Gastroesophageal sphincter (tissue), 4 donors: ENCODE data around the gene NBAS. TPM values are rescaled to one million over a fixed set of nuclear protein-coding genes. Genes with fewer than 3 reads are reported as not detected.

Source experiments
- ATAC-seq: fragments of 150-250 bp; one replicate; pipeline ENCODE4 v1.9.1; 2016; ENCODE audit warnings: mild to moderate bottlenecking, moderate library complexity
- H3K27ac ChIP-seq, 4 donors: fragments of 200-600 bp; sonication (generic) in 3 of 4; 1 replicate in 3 of 4; 2 replicates in 1 of 4; pipeline ENCODE4 v1.5.1; 2016 to 2019
- H3K27me3 ChIP-seq: fragments of 200-600 bp; sonication (generic); one replicate; pipeline ENCODE4 v1.5.1; 2019
- H3K36me3 ChIP-seq, 2 donors: fragments of 200-600 bp; sonication (generic); one replicate each; pipeline ENCODE4 v1.5.1; 2019; ENCODE audit warnings: control low read depth in 1 of 2
- H3K4me1 ChIP-seq, 3 donors: fragments of 200-600 bp; sonication (generic); 1 replicate in 2 of 3; 2 replicates in 1 of 3; pipeline ENCODE4 v1.5.1; 2016 to 2019; ENCODE audit warnings: control low read depth in 2 of 3
- H3K4me3 ChIP-seq, 2 donors: fragments of 200-600 bp; sonication (generic); one replicate each; pipeline ENCODE4 v1.5.1; 2019; ENCODE audit warnings: mild to moderate bottlenecking in 1 of 2, moderate library complexity in 1 of 2
- H3K9me3 ChIP-seq, 3 donors: fragments of 200-600 bp; sonication (generic); one replicate each; pipeline ENCODE4 v1.5.1; 2017 to 2019; ENCODE audit warnings: control low read depth in 2 of 3
- EP300 ChIP-seq: sonication (generic); formaldehyde crosslinking; IDR thresholded peaks from one replicate; pipeline ENCODE4 v1.6.1; 2017; ENCODE audit warnings: antibody characterized with exemption, mild to moderate bottlenecking
- POLR2A ChIP-seq, 2 donors: fragments of 450-650 bp; IDR thresholded peaks; one replicate each; pipeline ENCODE4 v1.6.1; 2017; ENCODE audit warnings: antibody characterized with exemption in 2 of 2, mild to moderate bottlenecking in 2 of 2, moderate library complexity in 1 of 2
- POLR2AphosphoS5 ChIP-seq: sonication (generic); formaldehyde crosslinking; IDR thresholded peaks from one replicate; pipeline ENCODE4 v1.6.1; 2017; ENCODE audit warnings: antibody characterized with exemption
- WGBS, 2 donors: methylation state at CpG; one replicate each; pipeline ENCODE4 v1.1.5; 2018; ENCODE audit warnings: low coverage in 1 of 2; 5-methylcytosine and 5-hydroxymethylcytosine counted together
- total RNA-seq, 4 donors: library from RNA; depleted of rRNA; stranded (reverse); fragments of >200 nt; gene quantifications; one replicate each; pipeline ENCODE4 v1.1.0, GENCODE V29; 2016
- TF ChIP-seq, protein P1 (sequence below), 4 experiments: fragments of 200-600 bp in 2 of 4; fragments of 450-650 bp in 2 of 4; sonication (generic) in 1 of 4; IDR thresholded peaks; one replicate each; pipeline ENCODE4 v1.5.1; 2017 to 2019; ENCODE audit warnings: antibody characterized with exemption in 4 of 4, mild to moderate bottlenecking in 2 of 4, moderate library complexity in 2 of 4

NBAS gene
- total RNA-seq, 4 donors from 2014 or later, result 34.9 to 50.9 (median 40.4) TPM

DNA sequence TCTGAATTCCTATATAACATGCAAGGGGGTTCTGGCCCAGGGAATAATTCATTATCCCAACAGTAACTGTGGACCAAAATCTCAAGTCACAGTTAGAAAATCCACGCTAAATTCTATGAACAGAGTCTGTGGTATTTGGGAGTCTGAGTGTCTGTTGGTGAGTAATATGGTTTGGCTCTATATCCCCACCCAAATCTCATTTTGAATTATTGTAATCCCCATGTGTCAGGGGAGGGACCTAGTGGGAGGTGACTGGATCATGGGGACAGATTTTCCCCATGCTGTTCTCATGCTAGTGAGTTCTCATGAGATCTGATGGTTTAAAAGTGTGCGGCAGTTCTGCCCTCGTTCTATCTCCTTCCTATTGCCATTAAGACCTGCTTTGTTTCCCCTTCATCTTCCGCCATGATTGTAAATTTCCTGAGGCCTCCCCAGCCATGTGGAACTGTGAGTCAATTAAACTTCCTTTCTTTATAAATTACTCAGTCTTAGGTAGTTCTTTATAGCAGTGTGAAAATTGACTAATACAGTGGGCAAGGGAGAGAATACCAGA is 68.3 kb downstream of the NBAS start:
- Histone ChIP-seq H3K4me1 (no peaks in the 10 kb centered on the region), H3K36me3 (peaks cover 0 to 45% of the 10 kb centered on the region in 2 donors), H3K27ac (no peak overlapping the region), H3K4me3 (no peak overlapping the region), H3K27me3 (no peaks in the 10 kb centered on the region), H3K9me3 (no peaks in the 10 kb centered on the region)
- TF ChIP-seq EP300 (no peak), POLR2AphosphoS5 (no peak), POLR2A (IDR thresholded peaks at IDR 0.05) (no peak)
- TF ChIP-seq, protein P1, sequence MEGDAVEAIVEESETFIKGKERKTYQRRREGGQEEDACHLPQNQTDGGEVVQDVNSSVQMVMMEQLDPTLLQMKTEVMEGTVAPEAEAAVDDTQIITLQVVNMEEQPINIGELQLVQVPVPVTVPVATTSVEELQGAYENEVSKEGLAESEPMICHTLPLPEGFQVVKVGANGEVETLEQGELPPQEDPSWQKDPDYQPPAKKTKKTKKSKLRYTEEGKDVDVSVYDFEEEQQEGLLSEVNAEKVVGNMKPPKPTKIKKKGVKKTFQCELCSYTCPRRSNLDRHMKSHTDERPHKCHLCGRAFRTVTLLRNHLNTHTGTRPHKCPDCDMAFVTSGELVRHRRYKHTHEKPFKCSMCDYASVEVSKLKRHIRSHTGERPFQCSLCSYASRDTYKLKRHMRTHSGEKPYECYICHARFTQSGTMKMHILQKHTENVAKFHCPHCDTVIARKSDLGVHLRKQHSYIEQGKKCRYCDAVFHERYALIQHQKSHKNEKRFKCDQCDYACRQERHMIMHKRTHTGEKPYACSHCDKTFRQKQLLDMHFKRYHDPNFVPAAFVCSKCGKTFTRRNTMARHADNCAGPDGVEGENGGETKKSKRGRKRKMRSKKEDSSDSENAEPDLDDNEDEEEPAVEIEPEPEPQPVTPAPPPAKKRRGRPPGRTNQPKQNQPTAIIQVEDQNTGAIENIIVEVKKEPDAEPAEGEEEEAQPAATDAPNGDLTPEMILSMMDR (IDR thresholded peaks at IDR 0.05), result no peak
- no peak for ATAC-seq
- WGBS, 2 donors, result 91% methylated on average over 4 of the region's 4 CpGs; no CpG with 5 or more reads in 1 of the 2 donors

DNA sequence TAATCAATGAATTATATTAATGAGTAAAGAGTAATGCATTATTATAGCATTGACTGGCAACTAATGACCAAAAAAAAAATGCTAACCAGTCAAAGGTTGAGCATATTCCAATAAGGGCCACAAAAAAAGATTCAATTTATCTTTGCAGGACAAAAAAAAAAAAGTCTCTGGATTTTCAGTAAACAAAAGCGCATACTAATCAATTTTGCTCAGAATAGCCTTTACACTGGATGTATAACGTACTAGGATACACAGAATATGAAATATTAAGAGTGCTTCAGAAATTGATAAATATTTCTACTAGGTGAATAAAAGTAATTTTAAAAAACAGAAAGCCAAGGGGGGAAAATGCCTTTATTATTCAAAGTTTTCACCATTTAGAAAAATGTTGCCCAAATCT is 74.4 kb downstream of the NBAS start:
- no peaks in the 10 kb centered on the region for H3K27me3 ChIP-seq
- TF ChIP-seq EP300 (no peak), POLR2A (IDR thresholded peaks at IDR 0.05) (no peak), POLR2AphosphoS5 (no peak)
- TF ChIP-seq, protein P1 (IDR thresholded peaks at IDR 0.05), result no peak
- H3K27ac ChIP-seq, result no peak overlapping the region
- WGBS, 2 donors, result 94 to 100% methylated on average over 2 of the region's 2 CpGs
- ATAC-seq, result no peak
- H3K9me3 ChIP-seq, result no peaks in the 10 kb centered on the region
- H3K4me1 ChIP-seq, result no peaks in the 10 kb centered on the region
- H3K4me3 ChIP-seq, result no peak overlapping the region
- H3K36me3 ChIP-seq, result peaks cover 0 to 58% of the 10 kb centered on the region in 2 donors

DNA sequence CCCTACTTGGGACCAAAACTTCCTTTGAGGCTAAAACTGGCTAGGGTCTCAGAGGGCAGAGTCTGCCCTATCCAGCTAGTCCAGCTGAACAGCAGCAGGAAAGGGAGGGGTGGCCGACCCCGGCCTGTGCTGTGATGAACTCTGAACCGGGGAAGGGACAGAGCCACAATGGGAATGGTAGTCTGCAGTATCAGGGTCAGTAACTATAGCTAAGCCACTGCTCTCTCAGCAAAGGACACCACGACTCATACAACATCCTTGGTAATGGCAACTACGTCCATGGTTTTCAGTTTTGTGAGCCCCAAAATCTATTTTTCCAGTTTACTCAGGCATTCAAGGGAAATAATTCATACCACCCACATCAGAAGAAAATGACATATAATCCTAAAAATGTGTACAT is 75.2 kb downstream of the NBAS start:
- peaks cover 0 to 61% of the 10 kb centered on the region in 2 donors for H3K36me3 ChIP-seq
- no peak overlapping the region for H3K27ac ChIP-seq
- TF ChIP-seq POLR2AphosphoS5 (no peak), POLR2A (IDR thresholded peaks at IDR 0.05) (no peak), EP300 (no peak)
- no peaks in the 10 kb centered on the region for H3K27me3 ChIP-seq
- no peak overlapping the region for H3K4me3 ChIP-seq
- H3K9me3 ChIP-seq, result no peaks in the 10 kb centered on the region
- H3K4me1 ChIP-seq, result no peaks in the 10 kb centered on the region
- WGBS, 2 donors, result 100% methylated on average over 1 to 2 of the region's 5 CpGs
- ATAC-seq, result no peak

DNA sequence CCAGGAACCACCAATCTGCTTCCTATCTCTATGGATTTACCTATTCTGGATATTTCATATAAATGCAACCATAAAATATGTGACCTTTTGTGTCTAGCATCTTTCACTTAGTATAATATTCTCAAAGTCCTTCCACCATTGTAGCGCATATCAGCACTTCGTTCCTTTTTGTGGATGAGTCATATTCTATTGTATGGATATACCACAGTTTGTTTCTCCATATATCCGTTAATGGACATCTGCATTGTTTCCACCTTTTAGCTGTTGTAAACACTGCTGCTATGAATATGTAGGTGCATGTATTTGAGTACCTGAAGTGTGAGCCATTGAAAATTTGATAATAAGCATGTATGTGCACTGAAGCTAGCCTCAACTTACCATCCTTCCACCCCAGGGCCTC is 80.1 kb downstream of the NBAS start:
- Histone ChIP-seq H3K36me3 (peaks cover 0 to 70% of the 10 kb centered on the region in 2 donors), H3K4me1 (no peaks in the 10 kb centered on the region), H3K9me3 (no peaks in the 10 kb centered on the region), H3K4me3 (no peak overlapping the region), H3K27me3 (no peaks in the 10 kb centered on the region), H3K27ac (no peak overlapping the region)
- ATAC-seq, result no peak
- 87 to 93% methylated on average over 3 of the region's 3 CpGs for WGBS, 2 donors
- TF ChIP-seq, protein P1 (IDR thresholded peaks at IDR 0.05), result no peak
- TF ChIP-seq EP300 (no peak), POLR2AphosphoS5 (no peak), POLR2A (IDR thresholded peaks at IDR 0.05) (no peak)

DNA sequence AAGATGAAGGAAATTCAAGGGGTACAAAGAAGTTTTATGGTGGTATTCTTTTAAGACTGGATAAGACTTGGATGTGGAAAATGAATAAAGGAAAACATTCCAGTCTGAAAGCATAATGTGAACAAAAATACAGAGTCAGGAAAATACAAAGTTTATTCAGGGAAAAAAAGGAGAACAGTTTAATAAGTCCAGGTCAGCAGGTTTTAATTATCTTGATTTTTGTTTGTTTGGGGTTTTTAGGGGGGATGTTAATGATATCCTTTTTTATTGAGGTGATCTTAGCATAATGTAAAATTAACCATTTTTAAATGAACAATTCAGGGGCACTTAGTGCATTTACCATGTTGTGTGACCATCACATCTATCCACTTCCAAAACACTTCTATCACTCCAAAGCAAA is 80.6 kb downstream of the NBAS start:
- peaks cover 0 to 67% of the 10 kb centered on the region in 2 donors for H3K36me3 ChIP-seq
- ATAC-seq, result no peak

More for the DNA sequence above, 80.6 kb downstream of the NBAS start:
- H3K4me1 ChIP-seq, result no peaks in the 10 kb centered on the region
- no peaks in the 10 kb centered on the region for H3K27me3 ChIP-seq
- H3K4me3 ChIP-seq, result no peak overlapping the region
- no peaks in the 10 kb centered on the region for H3K9me3 ChIP-seq
- no peak overlapping the region for H3K27ac ChIP-seq
- TF ChIP-seq POLR2A (IDR thresholded peaks at IDR 0.05) (no peak), EP300 (no peak)
- TF ChIP-seq, protein P1 (IDR thresholded peaks at IDR 0.05), result no peak
